GM18907 (cell line): ENCODE measurements around the gene HLA-DQA1.
"Not testable (repeated sequence)": the region's sequence is repeated elsewhere in the genome, so short reads cannot be mapped to it uniquely, and the experiment has no call there.

Experiments used
- ATAC-seq: cut with Tn5 transposase; IDR thresholded peaks from one replicate; pipeline ENCODE4 v1.9.1; 2021; ENCODE audit warnings: mild to moderate bottlenecking, moderate library complexity; ENCODE audit not compliant: unreplicated experiment

HLA-DQA1 gene

DNA sequence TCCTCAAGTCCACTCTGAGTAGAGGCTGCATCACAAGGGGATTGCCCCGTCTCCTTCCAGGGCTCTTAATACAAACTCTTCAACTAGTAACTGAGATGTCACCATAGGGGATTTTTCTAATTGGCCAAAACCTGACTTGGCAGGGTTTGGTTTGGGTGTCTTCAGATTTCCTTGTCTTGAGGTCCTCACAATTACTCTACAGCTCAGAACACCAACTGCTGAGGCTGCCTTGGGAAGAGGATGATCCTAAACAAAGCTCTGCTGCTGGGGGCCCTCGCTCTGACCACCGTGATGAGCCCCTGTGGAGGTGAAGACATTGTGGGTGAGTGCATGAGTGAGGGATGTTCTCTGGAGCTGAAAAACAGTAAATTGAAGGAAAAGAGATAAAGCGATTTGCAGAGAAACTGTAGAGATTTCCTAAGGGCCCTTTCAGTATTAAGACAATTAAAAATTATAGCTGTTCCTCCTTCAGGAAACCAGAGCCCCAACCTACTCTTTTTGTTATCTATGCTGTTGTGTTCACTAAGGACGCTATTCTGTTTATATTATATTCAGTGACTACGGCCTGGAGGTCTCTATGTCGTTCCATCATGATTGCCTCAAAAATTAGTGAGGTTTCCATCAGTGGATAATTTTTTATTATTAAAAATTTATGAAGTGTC is at the start of gene HLA-DQA1:
HLA-DQA1 (plus strand) TSS at position 188 of the 662 bp plus-strand sequence; CDS start at position 241, 53 bp downstream.
- peak; percentile 79 for ATAC-seq

DNA sequence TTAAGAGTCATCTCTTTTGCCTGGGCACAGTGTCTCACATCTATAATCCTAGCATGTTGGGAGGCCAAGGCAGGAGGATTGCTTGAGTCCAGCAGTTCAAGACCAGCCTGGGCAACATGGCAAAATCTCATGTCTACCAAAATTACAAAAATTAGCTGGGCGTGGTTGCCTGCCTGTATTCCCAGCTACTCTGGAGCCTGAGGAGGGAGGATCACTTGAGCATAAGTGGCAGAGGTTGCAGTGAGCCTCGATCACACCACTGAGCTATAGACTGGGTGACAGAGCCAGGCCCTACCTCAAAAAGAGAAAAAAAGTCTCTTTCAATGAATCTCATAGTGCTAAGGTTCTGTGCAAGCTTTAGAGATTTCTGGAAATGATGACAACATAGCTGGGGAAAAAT is 49.0 kb upstream of the HLA-DQA1 start:
- ATAC-seq = no peak

DNA sequence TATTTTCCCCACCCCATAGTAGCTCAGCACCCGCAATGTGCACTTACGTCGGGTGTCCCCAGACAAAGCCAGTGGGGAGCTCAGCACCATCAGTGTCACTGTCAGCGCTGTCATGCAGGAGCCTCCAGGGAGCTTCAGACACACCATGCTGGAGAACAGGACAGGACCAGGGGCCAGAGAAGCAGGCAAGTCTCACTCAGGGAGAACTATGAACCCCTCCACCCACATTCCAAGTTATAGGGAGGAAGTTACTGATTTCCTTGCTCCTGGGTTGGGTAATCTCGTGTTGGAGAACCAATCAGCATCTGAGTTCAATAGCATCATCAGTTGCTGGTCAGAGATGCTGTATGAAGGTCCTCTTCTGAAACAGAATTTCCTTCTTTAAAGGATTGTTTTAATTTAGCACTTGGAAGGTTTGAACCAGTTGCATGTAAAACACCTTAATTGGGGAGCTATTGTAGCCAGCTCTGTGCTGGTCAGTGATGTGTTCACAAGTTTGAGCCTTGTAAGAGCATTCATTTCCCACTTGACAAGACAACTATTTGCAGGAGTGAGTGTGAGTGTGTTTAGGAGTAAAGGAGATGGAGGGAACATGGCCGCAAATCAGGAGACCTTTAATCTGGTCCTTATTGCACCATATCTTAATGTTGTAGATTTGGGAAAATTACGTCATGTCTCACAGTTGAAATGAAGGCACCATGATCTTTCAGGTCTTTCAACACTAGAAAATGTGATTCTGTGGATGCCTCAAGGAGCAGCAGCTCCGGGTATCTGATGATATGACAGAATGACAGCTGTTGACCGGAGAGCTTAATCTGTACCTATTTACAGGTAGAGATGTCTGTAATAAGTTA is 47.4 kb upstream of the HLA-DQA1 start, which contains the start of gene HLA-DRB1:
HLA-DRB1 (minus strand) TSS at position 253 of the 854 bp plus-strand sequence; CDS start at position 147, 106 bp downstream.
- peak; percentile 90 for ATAC-seq

DNA sequence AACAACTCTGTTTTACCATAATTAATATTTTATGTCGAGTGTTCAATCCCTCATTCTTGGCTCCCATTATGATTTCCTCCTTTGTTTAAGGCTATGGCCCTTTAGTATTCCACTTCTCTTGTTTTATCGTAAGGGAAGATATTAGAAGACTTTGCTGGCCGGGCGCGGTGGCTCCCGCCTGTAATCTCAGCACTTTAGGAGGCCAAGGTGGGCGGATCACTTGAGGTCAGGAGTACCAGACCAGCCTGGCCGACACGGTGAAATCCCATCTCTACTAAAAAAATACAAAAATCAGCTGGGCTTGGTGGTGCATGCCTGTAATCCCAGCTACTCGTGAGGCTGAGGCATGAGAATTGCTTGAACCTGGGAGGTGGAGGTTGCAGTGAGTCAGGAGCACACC is 46.5 kb upstream of the HLA-DQA1 start:
- not testable (repeated sequence) for ATAC-seq

DNA sequence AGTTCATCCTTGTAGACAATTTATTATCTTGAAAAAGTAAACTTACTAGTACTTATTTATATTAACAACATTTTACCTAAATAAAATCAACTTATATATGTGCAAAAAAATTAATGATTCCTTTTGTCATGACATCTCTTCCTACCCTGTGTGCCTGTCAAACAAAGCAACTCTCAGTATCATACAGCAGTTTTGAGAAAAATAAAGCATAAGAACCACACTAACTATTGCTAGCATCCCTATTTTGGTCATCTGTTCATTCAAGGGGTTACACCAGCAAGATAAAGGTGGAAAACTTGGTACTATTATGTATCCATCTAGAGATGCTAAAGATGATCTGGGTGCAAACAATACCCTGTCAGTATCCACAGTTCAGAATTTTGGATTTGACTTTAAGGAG is 40.2 kb upstream of the HLA-DQA1 start:
- ATAC-seq = no peak

DNA sequence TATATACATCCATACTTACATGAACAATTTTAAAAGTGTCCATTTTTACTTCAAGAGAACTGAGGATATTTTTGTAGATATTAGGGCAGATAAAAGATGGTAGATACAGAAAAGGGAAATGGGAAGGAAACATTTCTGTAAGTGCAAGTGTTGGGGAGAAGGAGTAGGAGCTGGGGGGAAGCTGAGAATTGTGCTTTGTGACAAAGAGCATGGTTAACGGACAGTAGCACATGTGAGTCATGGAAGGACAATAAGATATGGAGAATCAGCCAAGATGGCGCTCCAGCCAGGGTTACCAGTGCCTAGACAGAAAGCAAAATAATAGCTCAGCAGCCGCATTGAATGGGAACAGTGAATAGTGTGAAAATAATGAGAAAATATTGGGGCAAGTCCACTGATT is 34.8 kb upstream of the HLA-DQA1 start:
- no peak for ATAC-seq

DNA sequence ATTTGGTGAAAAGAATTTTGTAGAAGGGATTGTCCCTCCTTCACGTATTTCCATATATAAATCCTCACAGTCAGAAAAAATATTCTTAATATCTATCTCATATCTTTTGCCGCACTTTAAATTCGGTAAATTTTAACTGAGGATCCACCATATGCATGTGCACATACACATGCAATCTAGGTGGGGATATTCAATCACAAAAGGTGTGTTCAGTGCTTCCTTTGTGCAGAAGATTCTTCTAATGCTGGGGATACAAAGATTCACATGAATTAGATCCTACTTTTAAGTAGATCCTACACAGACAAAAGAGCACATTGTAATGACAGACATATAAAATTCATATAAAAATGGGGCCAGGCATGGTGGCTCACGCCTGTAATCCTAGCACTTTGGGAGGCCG is 34.0 kb upstream of the HLA-DQA1 start:
- ATAC-seq = no peak

DNA sequence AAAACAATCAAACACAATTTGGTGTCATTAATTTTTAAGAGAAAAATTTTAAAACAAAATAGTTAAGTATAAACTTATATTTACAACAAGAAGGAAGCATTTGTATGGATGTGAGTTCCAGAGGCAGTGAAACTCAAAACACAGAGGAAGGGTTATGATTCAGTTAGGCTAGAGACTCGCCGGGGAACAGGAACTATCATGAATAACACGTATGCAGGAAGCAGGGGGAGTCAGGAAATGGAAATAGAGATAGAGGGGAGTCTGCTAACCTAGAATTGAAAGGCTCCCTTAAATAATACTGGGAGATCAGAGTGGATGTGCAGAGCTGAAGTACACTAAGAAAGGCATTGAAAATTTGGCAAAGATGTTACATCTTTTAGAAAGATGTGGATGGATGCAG is 33.3 kb upstream of the HLA-DQA1 start:
- ATAC-seq = peak; percentile 18

DNA sequence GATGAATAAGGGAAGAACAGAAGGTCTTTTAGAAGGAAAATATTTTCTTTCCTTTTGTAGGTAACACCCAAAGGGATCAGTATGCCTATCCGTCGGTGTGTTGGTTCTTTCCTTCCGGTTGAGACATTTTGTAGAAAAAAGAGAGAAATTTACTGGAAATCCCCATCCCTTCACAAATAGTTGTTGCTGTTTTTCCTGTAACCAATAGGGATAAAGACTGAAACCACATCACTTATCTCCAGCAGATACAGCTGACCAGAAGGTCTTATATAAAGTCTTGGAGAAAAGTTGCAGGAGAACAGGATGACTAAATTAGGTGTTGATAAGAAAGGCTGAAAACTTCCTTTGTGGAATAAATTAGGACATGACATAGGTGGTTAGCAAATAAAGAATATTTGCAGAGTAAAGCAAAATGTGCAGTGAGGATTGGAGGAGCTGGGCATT is 32.8 kb upstream of the HLA-DQA1 start:
- ATAC-seq = peak; percentile 46

DNA sequence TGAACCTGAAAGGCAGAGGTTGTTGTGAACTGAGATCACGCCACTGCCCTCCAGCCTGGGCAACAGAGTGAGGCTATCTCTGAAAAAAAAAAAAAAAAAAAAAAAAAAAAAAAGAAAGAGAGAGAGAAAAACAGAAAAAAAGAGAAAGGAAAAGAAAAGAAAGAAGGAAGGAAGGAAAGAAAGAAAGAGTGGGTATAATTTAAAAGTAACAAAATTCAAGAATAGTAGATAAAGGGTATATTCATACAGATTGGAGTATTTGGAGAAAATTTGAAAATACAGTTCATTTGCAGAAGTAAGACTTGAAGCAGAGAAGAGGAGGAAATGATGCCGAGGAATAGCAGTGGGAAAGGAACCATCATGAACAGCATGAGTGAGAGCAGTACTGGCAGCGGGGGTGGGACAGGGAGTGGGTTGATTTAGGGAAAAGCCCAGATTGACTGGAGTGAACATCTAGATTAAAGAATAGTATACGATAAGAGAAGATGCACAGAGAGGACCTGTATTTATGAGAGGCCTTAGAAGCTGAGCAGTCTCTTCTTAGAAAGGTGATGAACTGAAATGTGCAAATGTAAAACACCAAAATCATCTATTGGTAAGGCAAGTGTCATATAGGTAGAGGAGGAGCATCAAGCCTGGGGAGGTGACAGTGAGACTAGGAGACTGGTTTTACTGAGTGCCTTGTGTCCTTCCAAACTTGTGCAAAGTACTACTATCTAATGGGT is 29.8 kb upstream of the HLA-DQA1 start:
- no peak for ATAC-seq

DNA sequence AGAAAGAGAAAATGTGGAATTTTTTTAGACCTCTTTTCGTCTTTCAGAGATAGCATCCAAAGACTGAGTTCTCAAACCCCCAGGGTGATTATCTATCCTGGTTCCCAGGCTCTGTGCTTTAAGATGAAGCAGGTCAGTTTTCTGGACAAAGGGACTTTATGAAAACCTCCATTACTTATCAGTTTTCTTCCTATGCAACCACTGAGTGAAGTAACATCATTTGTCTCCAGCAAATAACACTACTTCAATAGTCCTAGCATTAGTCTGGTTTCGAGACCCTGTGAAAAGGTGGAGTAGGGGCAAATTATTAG is 29.3 kb upstream of the HLA-DQA1 start:
- ATAC-seq = no peak

DNA sequence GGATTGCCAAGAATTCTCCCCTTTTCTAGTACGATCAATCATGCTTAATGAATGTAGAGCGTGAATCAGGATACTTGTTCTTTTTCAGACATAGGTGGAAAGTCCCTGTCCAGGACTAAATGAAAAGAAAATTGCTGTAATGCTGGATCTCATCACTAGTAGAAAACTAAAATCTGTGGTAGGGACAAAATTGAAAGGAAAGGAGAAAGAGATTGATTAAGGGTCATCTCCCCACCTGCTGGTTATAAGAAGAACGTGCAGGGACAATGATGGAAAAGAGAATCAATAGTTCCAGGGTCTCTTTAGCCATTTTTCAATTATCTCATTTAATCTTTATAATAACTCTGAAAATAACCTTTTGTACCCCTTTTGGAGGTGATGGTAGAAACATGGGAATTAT is 28.8 kb upstream of the HLA-DQA1 start:
- ATAC-seq = no peak

DNA sequence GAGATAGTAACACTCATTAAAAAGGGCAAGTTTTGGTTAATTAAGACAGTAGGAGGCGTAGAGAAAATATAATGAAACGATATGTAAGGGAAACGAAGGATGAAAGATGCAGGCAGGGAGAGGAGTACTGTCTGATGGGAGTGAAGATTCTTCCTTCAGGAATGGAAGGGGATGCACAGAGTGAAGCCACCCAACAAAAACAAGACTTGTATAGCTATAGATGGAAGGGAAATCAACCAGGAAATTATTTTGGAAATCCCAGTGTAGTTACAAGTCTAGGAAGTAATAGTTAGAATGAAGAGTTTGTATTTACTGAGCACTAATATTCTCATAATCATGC is 27.8 kb upstream of the HLA-DQA1 start:
- ATAC-seq = no peak

DNA sequence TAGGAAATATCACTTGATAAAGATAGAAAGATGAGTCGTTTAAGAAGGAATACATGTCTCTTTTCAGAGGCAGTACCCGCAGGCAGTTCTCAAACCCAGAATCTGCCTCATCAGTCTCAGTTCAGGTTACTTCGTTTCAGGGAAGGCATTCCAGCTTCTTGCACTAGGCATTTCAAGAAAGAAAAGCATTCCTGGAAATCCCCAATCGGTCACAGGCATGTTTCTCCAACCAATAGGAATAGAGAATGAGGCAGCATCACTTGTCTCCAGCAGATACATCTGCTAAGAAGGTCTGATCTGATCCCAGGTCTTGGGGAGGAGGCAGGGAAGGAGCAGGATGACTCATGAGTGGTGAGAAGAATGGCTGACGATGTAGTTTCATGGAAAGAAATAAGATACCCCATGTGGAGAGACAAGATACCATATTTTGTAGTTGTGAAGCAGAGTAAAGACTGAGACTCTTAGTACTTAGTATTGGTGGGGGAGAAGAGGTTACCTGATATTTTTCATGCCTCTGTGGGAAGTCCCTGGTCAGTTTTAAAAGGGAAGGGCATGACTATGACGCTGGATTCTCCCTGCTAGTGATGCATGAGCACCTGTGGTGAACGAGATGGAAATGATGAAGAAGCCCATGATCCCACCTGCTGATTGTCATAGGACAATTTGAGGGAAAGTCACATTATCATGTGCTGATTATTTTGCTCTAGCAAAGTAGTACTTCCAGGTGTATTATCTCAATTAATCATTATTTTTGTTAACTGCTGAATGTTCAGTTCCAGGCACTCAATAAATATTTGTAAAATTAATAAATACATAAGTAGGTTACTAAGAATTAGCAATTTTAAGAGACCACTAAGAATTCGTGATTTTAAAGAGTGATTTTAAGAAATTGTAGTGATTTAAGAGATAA is 27.2 kb upstream of the HLA-DQA1 start:
- peak; percentile 85 for ATAC-seq

DNA sequence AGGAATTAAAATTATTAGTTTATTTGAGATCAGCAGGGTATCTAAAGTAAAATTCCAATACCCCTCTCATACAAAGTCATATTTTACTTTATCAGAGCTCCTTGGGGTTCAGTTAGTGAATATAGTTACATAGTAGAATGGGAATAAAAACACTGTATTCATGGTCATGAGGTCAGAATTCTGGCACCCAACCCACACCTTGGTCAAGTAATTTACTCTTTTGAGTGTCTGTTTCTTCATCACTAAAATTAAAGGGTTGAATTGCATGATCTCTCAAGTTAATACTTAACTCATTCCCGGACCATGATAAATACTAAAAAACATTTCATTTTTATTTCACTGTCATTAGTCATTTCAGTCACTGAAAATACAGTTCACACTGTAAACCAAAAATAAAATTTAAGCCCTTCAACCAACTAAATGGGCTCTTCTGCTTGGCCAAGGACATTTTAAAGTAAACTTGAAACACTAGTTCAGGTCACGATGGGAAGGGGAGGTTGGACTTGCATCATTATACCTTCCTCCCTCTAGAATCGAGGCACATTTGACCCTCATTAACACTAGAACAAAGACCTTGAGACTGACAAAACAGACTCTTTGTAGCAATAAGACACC is 26.4 kb upstream of the HLA-DQA1 start:
- no peak for ATAC-seq

DNA sequence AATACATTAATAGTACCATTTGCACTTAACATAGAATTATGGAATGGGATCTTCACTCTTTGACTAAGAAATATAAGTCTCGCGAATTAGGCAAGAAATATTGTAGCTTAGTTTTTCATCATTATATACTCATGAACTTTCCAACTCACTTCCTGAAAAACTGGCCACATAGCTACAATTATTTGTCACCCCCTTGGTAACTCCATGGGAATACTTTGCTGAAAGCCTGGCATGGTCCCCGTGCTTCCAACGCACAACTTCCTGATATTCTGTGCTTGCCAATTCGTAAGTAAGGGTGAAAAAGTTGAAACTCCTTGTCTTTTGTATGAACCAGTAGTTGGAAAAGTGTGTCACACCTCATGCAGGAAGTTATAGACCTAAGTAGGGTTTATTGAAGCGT is 23.7 kb upstream of the HLA-DQA1 start:
- no peak for ATAC-seq

DNA sequence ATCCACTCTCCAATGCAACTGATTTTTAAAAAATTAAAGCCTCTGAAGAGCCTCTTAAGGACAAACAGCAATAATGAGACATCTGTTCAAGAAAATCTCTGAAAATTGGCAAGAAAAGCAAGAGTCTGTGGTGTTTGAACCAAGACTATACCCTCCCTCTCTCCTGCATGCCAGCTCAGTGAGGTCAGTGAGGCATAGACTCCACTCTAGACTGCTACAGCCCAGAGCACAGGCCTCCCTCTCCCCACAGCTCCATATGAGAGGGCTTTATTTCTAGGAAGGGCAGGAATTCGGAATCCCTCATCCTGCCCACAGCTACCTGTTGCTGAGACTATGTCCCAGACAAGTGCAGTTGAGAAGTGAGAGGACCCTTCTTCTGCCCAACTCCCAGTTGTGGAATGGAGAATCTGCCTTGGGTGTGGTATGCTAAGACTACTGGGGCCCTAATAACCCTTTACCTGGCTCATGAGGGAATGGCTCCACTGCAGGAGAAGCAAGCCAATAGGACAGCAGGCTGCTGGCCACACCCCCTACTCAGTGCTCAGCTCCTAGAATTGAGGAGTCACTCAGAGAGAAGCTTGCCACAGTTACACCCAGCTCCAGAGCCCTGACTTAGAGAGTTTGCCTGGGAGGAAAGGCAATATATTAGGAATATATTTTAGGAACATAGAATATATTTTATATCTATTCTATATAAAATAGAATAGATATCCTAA is 22.7 kb upstream of the HLA-DQA1 start:
- no peak for ATAC-seq

DNA sequence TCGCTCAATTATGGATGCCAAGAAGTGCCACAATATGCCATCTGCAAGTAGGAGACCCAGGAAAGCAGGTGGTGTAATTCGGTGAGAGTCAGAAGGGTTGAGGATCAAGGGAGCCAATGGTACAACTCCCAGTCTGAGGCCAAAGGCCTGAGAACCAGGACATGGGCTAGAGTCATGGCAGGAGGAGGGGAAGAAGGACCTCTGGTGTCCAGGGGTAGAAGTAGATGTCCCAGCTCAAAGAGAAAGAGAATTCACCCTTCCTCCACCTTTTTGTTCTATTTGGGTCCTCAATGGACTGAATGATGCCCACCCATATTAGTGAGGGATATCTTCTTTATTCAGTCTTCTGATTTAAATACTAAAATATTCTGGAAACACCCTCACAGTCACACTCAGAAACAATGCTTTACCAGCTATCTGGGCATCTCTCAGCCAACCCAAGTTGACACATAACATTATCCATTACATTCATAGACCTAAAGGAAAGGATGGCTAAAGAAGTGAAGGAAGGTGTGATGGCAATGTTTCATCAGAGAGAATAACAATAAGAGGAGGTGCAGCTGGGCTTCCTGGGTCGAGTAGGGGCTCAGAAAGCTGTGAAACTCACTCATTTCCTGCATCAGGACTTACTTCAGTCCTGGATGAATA is 21.2 kb upstream of the HLA-DQA1 start:
- ATAC-seq = no peak

DNA sequence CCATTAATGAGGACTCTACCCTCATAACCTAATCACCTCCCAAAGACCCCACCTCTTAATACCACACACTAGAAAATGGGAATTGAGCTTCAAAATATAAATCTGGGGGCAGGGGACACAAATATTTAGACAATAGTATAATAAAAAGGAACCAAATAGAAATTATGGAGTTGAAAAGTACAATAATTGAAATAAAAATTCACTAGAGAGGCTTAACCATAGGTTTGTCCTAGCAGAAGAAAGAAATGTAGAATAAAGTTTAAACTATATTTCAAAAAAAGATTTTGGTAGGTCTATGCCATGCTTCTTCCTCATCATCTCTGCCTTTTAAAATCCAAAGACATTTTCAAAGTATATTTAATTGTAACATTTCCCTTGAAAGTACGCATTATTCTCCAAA is 19.5 kb upstream of the HLA-DQA1 start:
- ATAC-seq = no peak
